GM12878 (cell line): ENCODE measurements around the gene ELL2.

ENCODE experiments used
- CEBPB ChIP-seq, 2 experiments: fragments of 150-350 bp in 1 of 2; IDR thresholded peaks; 2 replicates each; pipeline ENCODE4 v1.6.1; 2012 to 2014; ENCODE audit warnings: low read depth in 2 of 2, low read length in 2 of 2, borderline replicate concordance in 1 of 2, inconsistent platforms in 1 of 2
- KDM1A ChIP-seq: fragments of 200-600 bp; sonication (generic); IDR thresholded peaks from 2 replicates; pipeline ENCODE4 v1.6.1; 2016; ENCODE audit warnings: borderline replicate concordance
- MXI1 ChIP-seq: fragments of 150-350 bp; IDR thresholded peaks from 2 replicates; pipeline ENCODE4 v1.6.1; 2011; ENCODE audit warnings: low read depth, mild to moderate bottlenecking, inconsistent platforms, low read length, improper control_type of control experiment
- NR2C1 ChIP-seq: fragments of 450-650 bp; IDR thresholded peaks from 2 replicates; pipeline ENCODE4 v1.6.1; 2017; ENCODE audit warnings: antibody characterized with exemption, mild to moderate bottlenecking, moderate library complexity
- NR2F1 ChIP-seq: fragments of 450-650 bp; conservative IDR thresholded peaks from 2 replicates; pipeline ENCODE4 v1.6.1; 2017; ENCODE audit warnings: mild to moderate bottlenecking
- PKNOX1 ChIP-seq: fragments of 450-650 bp; IDR thresholded peaks from 2 replicates; pipeline ENCODE4 v1.6.1; 2016; ENCODE audit warnings: mild to moderate bottlenecking
- POLR2A ChIP-seq: IDR thresholded peaks from 2 replicates; pipeline ENCODE4 v1.6.1; 2011; ENCODE audit warnings: low read depth, mild to moderate bottlenecking, low read length
- POU2F2 ChIP-seq: IDR thresholded peaks from 3 replicates; pipeline ENCODE4 v1.6.1; 2011; ENCODE audit warnings: low read depth, mild to moderate bottlenecking, low read length, borderline replicate concordance
- RCOR1 ChIP-seq: conservative IDR thresholded peaks from 2 replicates; pipeline ENCODE4 v1.6.1; 2012; ENCODE audit warnings: low read depth, low read length, improper control_type of control experiment
- RFX5 ChIP-seq: IDR thresholded peaks from 2 replicates; pipeline ENCODE4 v1.6.1; 2011; ENCODE audit warnings: low read depth, low read length, improper control_type of control experiment
- SIN3A ChIP-seq: IDR thresholded peaks from 2 replicates; pipeline ENCODE4 v1.6.1; 2012; ENCODE audit warnings: low read depth, low read length, improper control_type of control experiment
- SIX5 ChIP-seq: IDR thresholded peaks from 2 replicates; pipeline ENCODE4 v1.6.1; 2011; ENCODE audit warnings: mild to moderate bottlenecking, low read depth, low read length, moderate library complexity; ENCODE audit not compliant: severe bottlenecking
- TAF1 ChIP-seq: IDR thresholded peaks from 2 replicates; pipeline ENCODE4 v1.6.1; 2011; ENCODE audit warnings: mild to moderate bottlenecking, low read depth, low read length, borderline replicate concordance
- TF ChIP-seq, protein P1 (sequence below), 3 experiments: IDR thresholded peaks in 2 of 3; conservative IDR thresholded peaks in 1 of 3; 2 replicates each; pipeline ENCODE4 v1.5.1; 2011; ENCODE audit warnings: low read depth in 3 of 3, low read length in 3 of 3, mild to moderate bottlenecking in 3 of 3, control low read depth in 2 of 3, moderate library complexity in 2 of 3, inconsistent platforms in 1 of 3, mixed read lengths in 1 of 3; ENCODE audit not compliant: control insufficient read depth in 2 of 3, insufficient read depth in 1 of 3; ENCODE audit errors: extremely low read depth in 1 of 3

DNA sequence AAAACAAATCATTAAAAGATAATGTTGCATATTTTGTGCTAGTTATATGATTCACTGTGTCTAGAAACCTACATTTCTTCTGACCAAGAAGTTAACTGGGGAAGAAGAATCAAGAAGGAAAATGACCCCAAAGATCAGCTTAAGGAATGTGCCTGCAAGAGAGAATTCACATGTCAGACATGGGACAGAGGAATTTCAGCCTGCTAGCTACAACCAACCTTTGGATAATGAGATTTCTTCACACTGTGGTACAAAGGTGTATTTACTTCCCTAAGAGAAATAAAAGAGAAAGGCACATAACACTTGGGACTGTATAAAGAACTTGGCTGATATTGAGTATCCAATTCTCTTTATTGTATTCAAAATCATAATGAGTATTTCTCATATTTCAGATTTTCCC is 39.6 kb upstream of the ELL2 start:
- no peak for TF ChIP-seq MXI1
- TF ChIP-seq POLR2A = no peak
- TF ChIP-seq CEBPB (IDR thresholded peaks at IDR 0.05; ENCODE audit: borderline replicate concordance in 1 of 2, low read depth in 2 of 2, low read length in 2 of 2) = no peak
- TF ChIP-seq RFX5 = no peak
- TF ChIP-seq, protein P1, sequence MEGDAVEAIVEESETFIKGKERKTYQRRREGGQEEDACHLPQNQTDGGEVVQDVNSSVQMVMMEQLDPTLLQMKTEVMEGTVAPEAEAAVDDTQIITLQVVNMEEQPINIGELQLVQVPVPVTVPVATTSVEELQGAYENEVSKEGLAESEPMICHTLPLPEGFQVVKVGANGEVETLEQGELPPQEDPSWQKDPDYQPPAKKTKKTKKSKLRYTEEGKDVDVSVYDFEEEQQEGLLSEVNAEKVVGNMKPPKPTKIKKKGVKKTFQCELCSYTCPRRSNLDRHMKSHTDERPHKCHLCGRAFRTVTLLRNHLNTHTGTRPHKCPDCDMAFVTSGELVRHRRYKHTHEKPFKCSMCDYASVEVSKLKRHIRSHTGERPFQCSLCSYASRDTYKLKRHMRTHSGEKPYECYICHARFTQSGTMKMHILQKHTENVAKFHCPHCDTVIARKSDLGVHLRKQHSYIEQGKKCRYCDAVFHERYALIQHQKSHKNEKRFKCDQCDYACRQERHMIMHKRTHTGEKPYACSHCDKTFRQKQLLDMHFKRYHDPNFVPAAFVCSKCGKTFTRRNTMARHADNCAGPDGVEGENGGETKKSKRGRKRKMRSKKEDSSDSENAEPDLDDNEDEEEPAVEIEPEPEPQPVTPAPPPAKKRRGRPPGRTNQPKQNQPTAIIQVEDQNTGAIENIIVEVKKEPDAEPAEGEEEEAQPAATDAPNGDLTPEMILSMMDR (IDR thresholded peaks at IDR 0.05 in 2 of 3, conservative IDR thresholded peaks at IDR 0.05 in 1 of 3; ENCODE audit: control insufficient read depth in 2 of 3, extremely low read depth in 1 of 3, insufficient read depth in 1 of 3, low read depth in 3 of 3, low read length in 3 of 3) = no peak
- no peak for TF ChIP-seq NR2F1
- no peak for TF ChIP-seq SIN3A
- no peak for TF ChIP-seq TAF1
- no peak for TF ChIP-seq PKNOX1
- TF ChIP-seq SIX5 = no peak
- TF ChIP-seq RCOR1 = no peak
- no peak for TF ChIP-seq NR2C1
- TF ChIP-seq KDM1A = no peak
- no peak for TF ChIP-seq POU2F2
